ENCODE measurements around the gene CCDC88B. TPM values are rescaled to one million over a fixed set of nuclear protein-coding genes. Genes with fewer than 3 reads are reported as not detected.
A peak's percentile ranks its signal among the peaks of the same experiment; 100 is the strongest.
"Not testable (repeated sequence)": the region's sequence is repeated elsewhere in the genome, so short reads cannot be mapped to it uniquely, and the experiment has no call there.

Gene CCDC88B
- total RNA-seq, 1 donor from 2014 or later: 0.99 TPM

GRCh38 chr11:64314805-64315561 is 25.0 kb upstream of the CCDC88B start:
- peak overlapping the region; percentile 84 for H3K27ac Mint-ChIP-seq (ENCODE audit: unreplicated experiment)
- peak; percentile 66 for DNase-seq (ENCODE audit: low spot score)
- H3K4me3 Mint-ChIP-seq (ENCODE audit: unreplicated experiment): no peak overlapping the region
- H3K27me3 Mint-ChIP-seq (ENCODE audit: low read depth): no peaks in the 10 kb centered on the region
- no peaks in the 10 kb centered on the region for H3K36me3 Mint-ChIP-seq (ENCODE audit: low read depth)
- peak; percentile 27 for TF ChIP-seq CTCF (IDR thresholded peaks at IDR 0.05)
- H3K4me1 Mint-ChIP-seq (ENCODE audit: low read depth): peaks cover 20% of the 10 kb centered on the region
- no peaks in the 10 kb centered on the region for H3K9me3 Mint-ChIP-seq (ENCODE audit: low read depth)

DNA sequence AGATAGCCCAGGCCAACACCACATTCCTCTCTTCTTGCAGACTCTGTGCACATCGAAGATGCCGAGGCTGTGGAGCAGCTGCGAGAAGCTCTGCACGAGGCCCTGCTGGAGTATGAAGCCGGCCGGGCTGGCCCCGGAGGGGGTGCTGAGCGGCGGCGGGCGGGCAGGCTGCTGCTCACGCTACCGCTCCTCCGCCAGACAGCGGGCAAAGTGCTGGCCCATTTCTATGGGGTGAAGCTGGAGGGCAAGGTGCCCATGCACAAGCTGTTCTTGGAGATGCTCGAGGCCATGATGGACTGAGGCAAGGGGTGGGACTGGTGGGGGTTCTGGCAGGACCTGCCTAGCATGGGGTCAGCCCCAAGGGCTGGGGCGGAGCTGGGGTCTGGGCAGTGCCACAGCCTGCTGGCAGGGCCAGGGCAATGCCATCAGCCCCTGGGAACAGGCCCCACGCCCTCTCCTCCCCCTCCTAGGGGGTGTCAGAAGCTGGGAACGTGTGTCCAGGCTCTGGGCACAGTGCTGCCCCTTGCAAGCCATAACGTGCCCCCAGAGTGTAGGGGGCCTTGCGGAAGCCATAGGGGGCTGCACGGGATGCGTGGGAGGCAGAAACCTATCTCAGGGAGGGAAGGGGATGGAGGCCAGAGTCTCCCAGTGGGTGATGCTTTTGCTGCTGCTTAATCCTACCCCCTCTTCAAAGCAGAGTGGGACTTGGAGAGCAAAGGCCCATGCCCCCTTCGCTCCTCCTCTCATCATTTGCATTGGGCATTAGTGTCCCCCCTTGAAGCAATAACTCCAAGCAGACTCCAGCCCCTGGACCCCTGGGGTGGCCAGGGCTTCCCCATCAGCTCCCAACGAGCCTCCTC is 24.1 kb upstream of the CCDC88B start:
- H3K9me3 Mint-ChIP-seq (ENCODE audit: low read depth); DNase-seq (ENCODE audit: low spot score); H3K27me3 Mint-ChIP-seq (ENCODE audit: low read depth); H3K36me3 Mint-ChIP-seq (ENCODE audit: low read depth): not testable (repeated sequence)
- Mint-ChIP-seq H3K4me3 (ENCODE audit: unreplicated experiment) (peak overlapping the region; percentile 90), H3K27ac (ENCODE audit: unreplicated experiment) (peak overlapping the region; percentile 100), H3K4me1 (ENCODE audit: low read depth) (peaks cover 27% of the 10 kb centered on the region)

DNA sequence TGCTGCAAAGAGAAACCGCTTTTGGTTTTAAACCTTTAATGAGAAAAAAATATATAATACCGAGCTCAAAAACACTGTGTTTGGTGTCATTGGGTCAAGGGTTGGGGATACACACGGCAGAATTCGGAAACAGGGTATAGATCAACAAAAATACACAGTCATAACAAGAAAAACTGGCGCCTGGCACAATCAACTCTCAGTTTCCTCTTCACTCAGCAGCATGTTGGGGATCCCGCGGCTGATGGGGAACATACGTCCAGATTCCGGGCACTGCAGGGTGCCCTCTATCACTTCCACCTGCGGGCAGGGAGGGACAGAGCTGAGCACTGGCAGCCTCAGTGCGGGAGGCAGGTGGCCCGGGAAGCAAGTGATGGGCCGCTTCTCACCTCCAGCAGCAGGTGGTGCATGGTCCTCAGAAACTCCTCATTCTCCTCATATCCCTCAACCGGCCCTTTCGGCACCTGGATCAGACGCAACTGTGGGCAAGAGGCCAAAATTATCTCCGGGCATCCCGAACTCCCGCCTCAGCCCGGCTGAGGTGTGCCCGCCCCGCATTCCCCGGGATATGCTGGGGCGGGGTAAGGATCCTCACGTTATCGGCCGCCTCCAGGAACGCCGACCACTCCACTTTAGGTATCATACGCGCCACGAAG is 23.2 kb upstream of the CCDC88B start:
- Mint-ChIP-seq H3K9me3 (ENCODE audit: low read depth) (no peaks in the 10 kb centered on the region), H3K36me3 (ENCODE audit: low read depth) (peaks cover 7% of the 10 kb centered on the region), H3K27ac (ENCODE audit: unreplicated experiment) (peak overlapping the region; percentile 100), H3K4me3 (ENCODE audit: unreplicated experiment) (peak overlapping the region; percentile 90), H3K4me1 (ENCODE audit: low read depth) (peaks cover 30% of the 10 kb centered on the region), H3K27me3 (ENCODE audit: low read depth) (no peaks in the 10 kb centered on the region)
- DNase-seq (ENCODE audit: low spot score): no peak
- peak; percentile 40 for TF ChIP-seq CTCF (IDR thresholded peaks at IDR 0.05)

GRCh38 chr11:64317325-64317960 is 22.6 kb upstream of the CCDC88B start, which contains the start of gene TRMT112:
TRMT112 (minus strand) TSS chr11:64317559; CDS start chr11:64317526, 33 bp downstream.
- no peaks in the 10 kb centered on the region for H3K9me3 Mint-ChIP-seq (ENCODE audit: low read depth)
- no peaks in the 10 kb centered on the region for H3K27me3 Mint-ChIP-seq (ENCODE audit: low read depth)
- peak; percentile 97 for DNase-seq (ENCODE audit: low spot score)
- no peak for TF ChIP-seq CTCF (IDR thresholded peaks at IDR 0.05)
- peaks cover 30% of the 10 kb centered on the region for H3K4me1 Mint-ChIP-seq (ENCODE audit: low read depth)
- H3K36me3 Mint-ChIP-seq (ENCODE audit: low read depth): peaks cover 8% of the 10 kb centered on the region
- H3K27ac Mint-ChIP-seq (ENCODE audit: unreplicated experiment): peak within 1 kb of the TSS; percentile 100
- H3K4me3 Mint-ChIP-seq (ENCODE audit: unreplicated experiment): peak within 1 kb of the TSS; percentile 90

DNA sequence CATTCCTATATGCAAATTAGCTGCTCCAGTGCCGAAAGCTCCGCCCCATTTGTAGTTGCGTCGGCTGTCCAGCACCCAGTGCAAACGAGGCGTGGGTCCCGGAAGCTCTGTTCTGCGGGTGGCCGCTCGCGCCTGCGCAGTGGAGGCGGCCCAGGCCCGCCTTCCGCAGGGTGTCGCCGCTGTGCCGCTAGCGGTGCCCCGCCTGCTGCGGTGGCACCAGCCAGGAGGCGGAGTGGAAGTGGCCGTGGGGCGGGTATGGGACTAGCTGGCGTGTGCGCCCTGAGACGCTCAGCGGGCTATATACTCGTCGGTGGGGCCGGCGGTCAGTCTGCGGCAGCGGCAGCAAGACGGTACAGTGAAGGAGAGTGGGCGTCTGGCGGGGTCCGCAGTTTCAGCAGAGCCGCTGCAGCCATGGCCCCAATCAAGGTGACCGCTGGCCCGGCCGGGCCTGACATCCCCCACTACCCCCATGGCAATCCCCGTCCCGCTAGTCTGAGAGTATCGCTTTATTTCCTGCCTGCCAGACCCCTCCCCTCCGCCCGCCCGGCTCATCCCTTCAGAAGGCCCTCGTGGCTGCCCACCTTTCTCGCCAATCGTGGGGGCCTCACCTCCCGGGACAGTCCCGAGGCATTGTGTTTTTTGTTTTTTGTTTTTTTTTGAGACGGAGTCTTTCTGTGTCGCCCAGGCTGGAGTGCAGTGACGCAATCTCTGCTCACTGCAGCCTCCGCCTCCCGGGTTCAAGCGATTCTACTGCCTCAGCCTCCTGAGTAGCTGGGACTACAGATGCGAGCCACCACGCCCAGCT is 21.8 kb upstream of the CCDC88B start, which contains the start of gene PRDX5:
TSS of gene PRDX5 (plus strand) at position 161 of the 805 bp plus-strand sequence. CDS start at position 256, 95 bp downstream.
- H3K4me3 Mint-ChIP-seq (ENCODE audit: unreplicated experiment): peak within 1 kb of the TSS; percentile 90
- no peaks in the 10 kb centered on the region for H3K9me3 Mint-ChIP-seq (ENCODE audit: low read depth)
- no peaks in the 10 kb centered on the region for H3K27me3 Mint-ChIP-seq (ENCODE audit: low read depth)
- H3K4me1 Mint-ChIP-seq (ENCODE audit: low read depth): peaks cover 30% of the 10 kb centered on the region
- H3K27ac Mint-ChIP-seq (ENCODE audit: unreplicated experiment): peak within 1 kb of the TSS; percentile 100
- H3K36me3 Mint-ChIP-seq (ENCODE audit: low read depth): peaks cover 8% of the 10 kb centered on the region
- peak; percentile 73 for DNase-seq (ENCODE audit: low spot score)
- TF ChIP-seq CTCF (IDR thresholded peaks at IDR 0.05): peak; percentile 68
